ENCODE measurements around the gene SFRP4.

Gene SFRP4

GRCh38 chr7:37899712-37900247, 16.8 kb downstream of the SFRP4 start:
- Histone ChIP-seq H3K4me2 (ENCODE audit: low read length) (no peak overlapping the region), H3K4me1 (ENCODE audit: control insufficient read depth, insufficient read depth, low read length) (peaks cover 14% of the 10 kb centered on the region), H3K4me3 (ENCODE audit: low read length) (no peak overlapping the region), H3K27me3 (ENCODE audit: control insufficient read depth, insufficient read depth, low read length) (no peaks in the 10 kb centered on the region), H3K36me3 (ENCODE audit: insufficient read depth, low read length) (no peaks in the 10 kb centered on the region), H3K9ac (ENCODE audit: low read depth, low read length) (no peak overlapping the region), H3K9me3 (replicated peaks; ENCODE audit: low read length) (no peaks in the 10 kb centered on the region)

DNA sequence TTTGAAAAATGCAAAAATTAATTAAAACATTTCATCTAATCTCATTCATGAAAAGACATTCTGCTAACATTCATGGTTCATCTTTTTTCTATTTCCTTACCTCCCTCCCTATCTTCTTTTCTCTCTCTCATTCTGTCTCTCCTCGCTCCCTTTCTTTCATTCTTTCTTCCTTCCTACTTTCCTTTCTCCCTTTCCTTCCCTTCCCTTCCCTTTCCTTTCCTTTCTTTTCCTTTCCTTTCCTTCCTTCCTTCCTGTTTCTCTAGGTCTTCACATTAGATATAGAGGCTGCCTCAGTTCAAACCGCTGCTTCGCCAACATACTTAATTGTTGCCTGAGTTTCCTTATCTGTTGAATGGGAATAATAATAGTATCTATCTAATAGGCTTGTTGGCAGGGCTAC, 21.9 kb downstream of the SFRP4 start:
- Histone ChIP-seq H3K36me3 (ENCODE audit: insufficient read depth, low read length) (no peaks in the 10 kb centered on the region), H3K9me3 (replicated peaks; ENCODE audit: low read length) (no peaks in the 10 kb centered on the region), H3K4me1 (ENCODE audit: control insufficient read depth, insufficient read depth, low read length) (no peaks in the 10 kb centered on the region), H3K4me2 (ENCODE audit: low read length) (no peak overlapping the region), H3K4me3 (ENCODE audit: low read length) (no peak overlapping the region), H3K9ac (ENCODE audit: low read depth, low read length) (no peak overlapping the region), H3K27me3 (ENCODE audit: control insufficient read depth, insufficient read depth, low read length) (no peaks in the 10 kb centered on the region)

DNA sequence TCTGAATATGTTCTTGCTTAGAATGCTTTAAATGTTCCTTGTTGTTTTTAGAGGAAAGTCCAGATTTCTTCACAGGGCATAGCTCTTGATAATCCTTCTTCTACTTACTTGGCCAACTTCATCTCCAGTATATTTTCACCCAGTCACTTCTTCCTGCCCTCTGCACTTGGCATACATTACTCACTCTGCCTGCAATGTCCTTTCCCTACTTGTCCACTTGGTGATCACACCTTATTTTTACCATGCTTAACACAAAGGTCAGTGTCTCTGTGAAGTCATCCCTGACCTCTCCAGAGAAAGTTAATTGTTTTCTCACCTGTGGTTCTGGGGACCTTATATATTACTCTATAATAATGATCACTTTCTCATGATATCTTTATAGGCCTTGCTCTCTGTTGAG, 23.3 kb downstream of the SFRP4 start:
- Histone ChIP-seq H3K9ac (ENCODE audit: low read depth, low read length) (no peak overlapping the region), H3K4me3 (ENCODE audit: low read length) (no peak overlapping the region), H3K36me3 (ENCODE audit: insufficient read depth, low read length) (no peaks in the 10 kb centered on the region), H3K27me3 (ENCODE audit: control insufficient read depth, insufficient read depth, low read length) (no peaks in the 10 kb centered on the region), H3K4me1 (ENCODE audit: control insufficient read depth, insufficient read depth, low read length) (no peaks in the 10 kb centered on the region), H3K4me2 (ENCODE audit: low read length) (no peak overlapping the region), H3K9me3 (replicated peaks; ENCODE audit: low read length) (no peaks in the 10 kb centered on the region)

GRCh38 chr7:37882086-37882485, 34.5 kb downstream of the SFRP4 start:
- Histone ChIP-seq H3K4me3 (ENCODE audit: low read length) (no peak overlapping the region), H3K27me3 (ENCODE audit: control insufficient read depth, insufficient read depth, low read length) (no peaks in the 10 kb centered on the region), H3K9me3 (replicated peaks; ENCODE audit: low read length) (no peaks in the 10 kb centered on the region), H3K36me3 (ENCODE audit: insufficient read depth, low read length) (no peaks in the 10 kb centered on the region), H3K9ac (ENCODE audit: low read depth, low read length) (no peak overlapping the region), H3K4me1 (ENCODE audit: control insufficient read depth, insufficient read depth, low read length) (no peaks in the 10 kb centered on the region), H3K4me2 (ENCODE audit: low read length) (no peak overlapping the region)

All from skeletal muscle satellite cell (primary cell).